NCI-H1092 (cell line): ENCODE results near the gene TPST2.

Experiments used
- DNase-seq: peaks from one replicate; lab custom pipeline; 2025; lab: John Stamatoyannopoulos, UW

TPST2 gene

GRCh38 chr22:26610072-26610958 is 20.4 kb upstream of the TPST2 start:
- DNase-seq, result no peak

GRCh38 chr22:26609287-26609686 is 19.4 kb upstream of the TPST2 start:
- DNase-seq, result no peak

GRCh38 chr22:26608129-26608528 is 18.2 kb upstream of the TPST2 start:
- DNase-seq, result no peak

GRCh38 chr22:26606611-26607010 is 16.7 kb upstream of the TPST2 start:
- DNase-seq, result no peak

GRCh38 chr22:26604368-26604767 is 14.4 kb upstream of the TPST2 start:
- DNase-seq, result no peak

GRCh38 chr22:26602127-26602526 is 12.2 kb upstream of the TPST2 start:
- no peak for DNase-seq

- DNase-seq, result no peak
These were observed 11.8 kb upstream of the TPST2 start for GRCh38 chr22:26601726-26602125.

- DNase-seq, result no peak
These were observed 9.6 kb upstream of the TPST2 start for GRCh38 chr22:26599505-26599904.

- no peak for DNase-seq
These were observed 7.5 kb upstream of the TPST2 start for GRCh38 chr22:26597480-26597879.

GRCh38 chr22:26597026-26597425 is 7.1 kb upstream of the TPST2 start:
- DNase-seq, result no peak

- DNase-seq, result no peak
These were observed 3.8 kb upstream of the TPST2 start for GRCh38 chr22:26593763-26594162.

GRCh38 chr22:26592421-26592891 is 2.5 kb upstream of the TPST2 start:
- no peak for DNase-seq

- DNase-seq, result no peak
These were observed 526 bp downstream of the TPST2 start for GRCh38 chr22:26589367-26589844.

GRCh38 chr22:26588729-26589366 is 1.1 kb downstream of the TPST2 start:
- no peak for DNase-seq

- no peak for DNase-seq
These were observed 1.8 kb downstream of the TPST2 start for GRCh38 chr22:26587991-26588613.

- DNase-seq, result no peak
These were observed 3.2 kb downstream of the TPST2 start for GRCh38 chr22:26586556-26587325.

- no peak for DNase-seq
These were observed 4.7 kb downstream of the TPST2 start for GRCh38 chr22:26585104-26585790.

GRCh38 chr22:26584010-26584409 is 5.9 kb downstream of the TPST2 start:
- DNase-seq, result no peak

- no peak for DNase-seq
These were observed 8.2 kb downstream of the TPST2 start for GRCh38 chr22:26581633-26582168.

GRCh38 chr22:26581026-26581425 is 8.9 kb downstream of the TPST2 start:
- no peak for DNase-seq
